Activated B cell treated with CpG ODN at 0.5 μM for 24 hours (primary cell): ENCODE data around the gene SAXO2. TPM values are rescaled to one million over a fixed set of nuclear protein-coding genes. Genes with fewer than 3 reads are reported as not detected.
"Not testable (repeated sequence)": the region's sequence is repeated elsewhere in the genome, so short reads cannot be mapped to it uniquely, and the experiment has no call there.

Source experiments
- ATAC-seq: fragments of 200-7000 bp; cut with Tn5 transposase; one replicate; pipeline ENCODE4 v1.10.0; 2021; ENCODE audit warnings: low read depth, mild to moderate bottlenecking, moderate library complexity
- CTCF ChIA-PET: fragments of 350-600 bp; sonication (Branson Sonifier 250); formaldehyde crosslinking; loops from one replicate; lab custom pipeline; 2021; ENCODE audit warnings: antibody characterized with exemption; lab: Charles Lee
- POLR2A ChIA-PET: fragments of 350-600 bp; sonication (Branson Sonifier 250); formaldehyde crosslinking; loops from one replicate; lab custom pipeline; 2021; ENCODE audit warnings: antibody characterized with exemption; lab: Charles Lee
- DNase-seq: peaks from one replicate; pipeline ENCODE4 v3.0.0; 2022
- H3K27ac Mint-ChIP-seq: one replicate; pipeline ENCODE4 v1.8.0; 2020; ENCODE audit warnings: mixed read lengths
- H3K27me3 Mint-ChIP-seq: one replicate; pipeline ENCODE4 v1.8.0; 2021; ENCODE audit warnings: mixed read lengths
- H3K36me3 Mint-ChIP-seq: one replicate; pipeline ENCODE4 v1.8.0; 2021; ENCODE audit warnings: low read depth, mixed read lengths
- H3K4me1 Mint-ChIP-seq: one replicate; pipeline ENCODE4 v1.8.0; 2021; ENCODE audit warnings: mixed read lengths
- H3K4me3 Mint-ChIP-seq: one replicate; pipeline ENCODE4 v1.8.0; 2020; ENCODE audit warnings: mild to moderate bottlenecking, mixed read lengths
- H3K9me3 Mint-ChIP-seq: one replicate; pipeline ENCODE4 v1.8.0; 2020; ENCODE audit warnings: mixed read lengths
- CTCF ChIP-seq: fragments of 200-600 bp; IDR thresholded peaks from one replicate; pipeline ENCODE4 v1.8.0; 2022; ENCODE audit warnings: antibody characterized with exemption, mild to moderate bottlenecking
- intact Hi-C: fragments of 100-400 bp; cut with micrococcal nuclease; formaldehyde crosslinking; loops from one replicate; pipeline ENCODE4 v1.15.1; 2024
- total RNA-seq: library from RNA; stranded (reverse); gene quantifications from 2 replicates; pipeline ENCODE4 v1.2.3, GENCODE V29; 2022

The SAXO2 gene
- total RNA-seq, 1 donor from 2014 or later, result 24.9 TPM

GRCh38 chr15:82317091-82317489 lies 54.5 kb downstream of the SAXO2 start:
- H3K36me3 Mint-ChIP-seq, result no peaks in the 10 kb centered on the region
- H3K9me3 Mint-ChIP-seq, result no peaks in the 10 kb centered on the region
- no peak overlapping the region for H3K27ac Mint-ChIP-seq
- H3K27me3 Mint-ChIP-seq, result peaks cover 3% of the 10 kb centered on the region
- H3K4me1 Mint-ChIP-seq, result no peaks in the 10 kb centered on the region
- no peak overlapping the region for H3K4me3 Mint-ChIP-seq
- DNase-seq (no peak), ATAC-seq (no peak)
- ChIA-PET CTCF (no interaction called here), POLR2A (no interaction called here)
- intact Hi-C loops, result no loop called here
- TF ChIP-seq CTCF, result no peak

- H3K36me3 Mint-ChIP-seq, H3K27me3 Mint-ChIP-seq, POLR2A ChIA-PET, DNase-seq, H3K4me3 Mint-ChIP-seq, CTCF ChIA-PET, H3K27ac Mint-ChIP-seq, ATAC-seq, H3K4me1 Mint-ChIP-seq, H3K9me3 Mint-ChIP-seq, intact Hi-C loops: not testable (repeated sequence)
These were observed 54.9 kb downstream of the SAXO2 start for GRCh38 chr15:82317516-82317915.

- H3K36me3 Mint-ChIP-seq, H3K9me3 Mint-ChIP-seq, CTCF ChIA-PET, POLR2A ChIA-PET, H3K4me1 Mint-ChIP-seq, H3K27me3 Mint-ChIP-seq, ATAC-seq, H3K27ac Mint-ChIP-seq, intact Hi-C loops, DNase-seq, H3K4me3 Mint-ChIP-seq: not testable (repeated sequence)
These were observed 55.7 kb downstream of the SAXO2 start for GRCh38 chr15:82318281-82318680.

- POLR2A ChIA-PET, ATAC-seq, H3K36me3 Mint-ChIP-seq, H3K4me1 Mint-ChIP-seq, CTCF ChIA-PET, H3K9me3 Mint-ChIP-seq, H3K4me3 Mint-ChIP-seq, H3K27ac Mint-ChIP-seq, intact Hi-C loops, H3K27me3 Mint-ChIP-seq, DNase-seq: not testable (repeated sequence)
These were observed 57.1 kb downstream of the SAXO2 start for GRCh38 chr15:82319522-82320278.

- DNase-seq, H3K4me3 Mint-ChIP-seq, POLR2A ChIA-PET: not testable (repeated sequence)
These were observed 58.2 kb downstream of the SAXO2 start for GRCh38 chr15:82320861-82321260.

GRCh38 chr15:82322488-82322887 lies 59.9 kb downstream of the SAXO2 start:
- CTCF ChIA-PET, intact Hi-C loops, H3K4me1 Mint-ChIP-seq, H3K4me3 Mint-ChIP-seq, POLR2A ChIA-PET, H3K27me3 Mint-ChIP-seq, H3K36me3 Mint-ChIP-seq, DNase-seq, H3K9me3 Mint-ChIP-seq, ATAC-seq, H3K27ac Mint-ChIP-seq: not testable (repeated sequence)

More at GRCh38 chr15:82320861-82321260, 58.2 kb downstream of the SAXO2 start:
- H3K27me3 Mint-ChIP-seq, intact Hi-C loops, H3K4me1 Mint-ChIP-seq, H3K36me3 Mint-ChIP-seq, ATAC-seq, H3K9me3 Mint-ChIP-seq, CTCF ChIA-PET, H3K27ac Mint-ChIP-seq: not testable (repeated sequence)

- H3K36me3 Mint-ChIP-seq, H3K4me3 Mint-ChIP-seq, POLR2A ChIA-PET, H3K27me3 Mint-ChIP-seq, CTCF ChIA-PET, ATAC-seq, intact Hi-C loops, H3K9me3 Mint-ChIP-seq, DNase-seq, H3K27ac Mint-ChIP-seq, H3K4me1 Mint-ChIP-seq: not testable (repeated sequence)
These were observed 62.2 kb downstream of the SAXO2 start for GRCh38 chr15:82324831-82325230.

- ATAC-seq, intact Hi-C loops, H3K9me3 Mint-ChIP-seq, H3K27me3 Mint-ChIP-seq, H3K36me3 Mint-ChIP-seq, H3K4me1 Mint-ChIP-seq, POLR2A ChIA-PET, CTCF ChIA-PET, H3K4me3 Mint-ChIP-seq, H3K27ac Mint-ChIP-seq, DNase-seq: not testable (repeated sequence)
These were observed 63.0 kb downstream of the SAXO2 start for GRCh38 chr15:82325646-82326045.

GRCh38 chr15:82326896-82327295 lies 64.3 kb downstream of the SAXO2 start:
- H3K36me3 Mint-ChIP-seq, CTCF ChIA-PET, H3K27ac Mint-ChIP-seq, POLR2A ChIA-PET, H3K9me3 Mint-ChIP-seq, H3K4me1 Mint-ChIP-seq, intact Hi-C loops, H3K4me3 Mint-ChIP-seq, DNase-seq, H3K27me3 Mint-ChIP-seq, ATAC-seq: not testable (repeated sequence)

- H3K27me3 Mint-ChIP-seq, DNase-seq, H3K4me3 Mint-ChIP-seq, H3K36me3 Mint-ChIP-seq, H3K4me1 Mint-ChIP-seq, ATAC-seq, CTCF ChIA-PET, intact Hi-C loops, H3K27ac Mint-ChIP-seq, POLR2A ChIA-PET, H3K9me3 Mint-ChIP-seq: not testable (repeated sequence)
These were observed 64.8 kb downstream of the SAXO2 start for GRCh38 chr15:82327372-82327771.

- H3K4me3 Mint-ChIP-seq, H3K9me3 Mint-ChIP-seq, H3K4me1 Mint-ChIP-seq, H3K27me3 Mint-ChIP-seq, CTCF ChIA-PET, POLR2A ChIA-PET, H3K27ac Mint-ChIP-seq, H3K36me3 Mint-ChIP-seq, intact Hi-C loops, ATAC-seq, DNase-seq: not testable (repeated sequence)
These were observed 66.4 kb downstream of the SAXO2 start for GRCh38 chr15:82329039-82329438.
